AG04449 (cell line): ENCODE data around the gene TLE4.

Source experiments
- CTCF ChIA-PET: fragments of 350-600 bp; formaldehyde crosslinking; extraction: SDS; loops from one replicate; lab custom pipeline; 2021; ENCODE audit warnings: antibody characterized with exemption; lab: Yijun Ruan, JAX
- POLR2A ChIA-PET: fragments of 400-600, 350-600 bp; formaldehyde crosslinking; extraction: SDS; loops from one replicate; lab custom pipeline; 2020; ENCODE audit warnings: antibody characterized with exemption, inconsistent platforms; lab: Yijun Ruan, JAX
- DNase-seq: peaks from one replicate; pipeline ENCODE4 v3.0.0-alpha.2; 2010; ENCODE audit warnings: low read depth, low spot score
- H3K4me3 ChIP-seq: 2 replicates; pipeline ENCODE4 v1.5.1; 2011; ENCODE audit warnings: low read depth, mild to moderate bottlenecking, control low read depth, low read length
- CTCF ChIP-seq: IDR thresholded peaks from one replicate; pipeline ENCODE4 v1.5.1; 2011; ENCODE audit warnings: mild to moderate bottlenecking, moderate library complexity, low read length, control low read depth, inconsistent platforms; ENCODE audit not compliant: insufficient read depth; ENCODE audit errors: missing control alignments

Gene TLE4

DNA sequence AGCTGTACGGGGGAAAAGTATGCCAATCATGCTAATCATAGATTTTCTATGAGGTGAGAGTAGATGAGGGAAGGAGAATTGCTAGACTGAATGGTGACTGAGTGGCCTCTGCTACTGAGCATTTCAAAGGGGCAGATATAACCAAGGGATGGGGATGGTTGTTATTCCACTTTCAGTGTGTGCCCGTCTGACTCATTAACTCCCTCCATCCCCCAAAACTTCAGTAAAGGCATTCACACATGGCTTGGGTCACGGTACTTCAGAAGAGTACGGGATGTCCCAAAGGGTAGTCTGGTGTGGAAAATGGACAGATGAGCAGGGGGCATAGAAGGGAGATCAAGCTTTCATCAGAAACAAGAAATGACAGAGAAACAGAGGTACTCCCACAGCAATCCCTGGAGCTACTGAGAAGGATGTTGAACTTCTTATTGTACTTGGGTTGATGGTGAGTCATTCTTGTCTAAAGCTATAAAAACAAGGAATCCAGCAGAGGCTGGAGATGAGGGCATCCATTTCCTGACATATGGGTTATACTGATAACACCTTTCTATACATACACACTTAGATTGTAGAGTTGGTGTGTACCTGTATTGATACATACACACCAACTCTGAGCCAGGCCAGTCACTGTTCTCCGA is 8.9 kb upstream of the TLE4 start:
- ChIA-PET CTCF (interaction anchor here (1.0 kb wide), 1 partner anchor 434 kb away, joined by 3 read pairs; no protein-coding TSS in a partner anchor), POLR2A (no interaction called here)
- no peak for TF ChIP-seq CTCF
- no peak overlapping the region for H3K4me3 ChIP-seq
- DNase-seq, result no peak

DNA sequence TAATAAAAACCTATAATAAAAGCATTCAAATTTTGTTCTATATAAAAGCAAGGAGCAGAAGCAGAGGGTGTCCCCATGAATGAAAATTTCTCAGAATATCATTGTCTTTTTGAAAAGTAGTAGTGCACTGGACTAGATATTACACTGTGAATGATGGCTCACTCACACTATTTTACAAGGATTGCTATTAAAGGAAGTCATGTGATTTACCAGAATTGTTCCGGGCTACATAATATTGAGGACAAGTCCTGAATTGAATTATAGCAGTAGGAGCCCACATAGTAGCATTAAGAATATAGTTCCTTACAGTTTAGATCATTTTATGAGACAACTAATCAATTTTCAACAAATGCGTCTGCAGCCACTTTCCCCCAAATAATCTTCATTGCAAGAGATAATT is 7.7 kb upstream of the TLE4 start:
- TF ChIP-seq CTCF, result no peak
- ChIA-PET CTCF (no interaction called here), POLR2A (no interaction called here)
- no peak for DNase-seq
- no peak overlapping the region for H3K4me3 ChIP-seq

DNA sequence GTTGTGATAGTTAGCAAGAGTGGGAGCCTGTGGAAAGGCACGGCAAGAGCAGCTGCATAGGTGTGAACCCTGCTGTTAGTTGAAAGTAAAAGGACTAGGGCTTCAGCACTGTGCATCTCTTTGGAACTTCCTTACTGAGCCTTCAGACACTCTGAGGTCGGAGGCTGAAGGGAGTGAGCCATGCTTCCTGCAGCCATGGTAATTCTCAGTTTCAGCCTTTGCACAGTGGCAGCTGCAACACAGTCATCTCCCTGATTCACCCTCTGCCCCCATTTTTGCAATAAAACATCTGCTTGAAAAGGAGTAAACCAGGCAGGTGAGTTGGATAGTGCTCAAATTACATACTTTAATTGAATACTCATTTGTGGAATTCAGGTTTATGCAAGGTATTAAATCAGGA is 6.5 kb upstream of the TLE4 start:
- ChIA-PET POLR2A (no interaction called here), CTCF (interaction anchor here (1.5 kb wide), 1 partner anchor 9 kb away, joined by 4 read pairs; no protein-coding TSS in a partner anchor)
- TF ChIP-seq CTCF, result no peak
- no peak overlapping the region for H3K4me3 ChIP-seq
- no peak for DNase-seq

- ChIA-PET POLR2A (no interaction called here), CTCF (interaction anchor here (0.9 to 1.3 kb wide), 2 partner anchors 433 to 438 kb away, joined by 3 to 4 read pairs; no protein-coding TSS in a partner anchor)
- no peak overlapping the region for H3K4me3 ChIP-seq
- no peak for TF ChIP-seq CTCF
- no peak for DNase-seq
These were observed 4.1 kb upstream of the TLE4 start for GRCh38 chr9:79567671-79568098.

DNA sequence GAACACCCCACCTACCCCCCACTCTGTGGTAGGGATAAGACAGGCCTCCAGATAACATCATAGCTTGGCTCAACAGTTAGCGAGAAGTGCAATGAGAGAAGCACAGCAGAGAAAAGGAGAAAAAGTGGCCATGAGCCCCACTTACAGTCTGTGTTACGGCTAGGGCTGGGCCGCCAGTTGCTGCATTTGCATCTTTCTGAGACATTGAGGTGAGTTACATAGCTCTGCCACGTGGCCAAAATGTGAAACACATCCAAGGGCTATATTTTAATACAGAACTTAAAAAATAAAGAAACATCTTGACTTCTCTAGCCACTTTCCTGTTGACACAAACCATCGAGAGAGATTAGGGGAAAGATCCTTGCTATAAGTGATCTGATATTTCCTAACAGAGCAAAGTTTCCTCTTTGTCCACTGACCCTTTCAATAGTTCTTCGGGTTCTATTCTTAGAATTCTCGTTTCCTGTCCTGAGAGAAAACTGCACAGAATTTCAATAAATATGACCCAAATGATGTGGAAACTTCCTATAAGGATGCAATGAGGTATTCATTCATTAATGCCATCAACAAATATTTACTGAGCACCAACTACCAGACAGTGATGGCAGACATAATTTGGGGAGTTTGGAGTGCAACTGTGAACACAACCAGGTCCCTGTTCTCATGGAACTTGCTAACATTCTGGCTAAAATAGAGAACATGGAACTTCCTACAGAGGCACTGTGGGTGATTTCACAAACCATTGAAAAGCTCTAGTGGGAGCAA is 3.2 kb upstream of the TLE4 start:
- no peak overlapping the region for H3K4me3 ChIP-seq
- no peak for TF ChIP-seq CTCF
- ChIA-PET POLR2A (no interaction called here), CTCF (interaction anchor here (0.9 to 1.4 kb wide), 3 partner anchors 17 to 439 kb away, joined by 3 to 4 read pairs (median 3); no protein-coding TSS in a partner anchor)
- no peak for DNase-seq

GRCh38 chr9:79569814-79570447 is 1.8 kb upstream of the TLE4 start:
- ChIA-PET POLR2A (no interaction called here), CTCF (interaction anchor here (0.9 to 1.4 kb wide), 2 partner anchors 18 to 1104 kb away, joined by 3 read pairs; no protein-coding TSS in a partner anchor)
- H3K4me3 ChIP-seq, result peak overlapping the region; percentile 75
- no peak for TF ChIP-seq CTCF
- DNase-seq, result no peak
